HG03354 (cell line): ENCODE data around the gene LRRIQ1.
"Not testable (repeated sequence)": the region's sequence is repeated elsewhere in the genome, so short reads cannot be mapped to it uniquely, and the experiment has no call there.

ENCODE experiments used
- ATAC-seq: cut with Tn5 transposase; IDR thresholded peaks from one replicate; pipeline ENCODE4 v1.9.1; 2021; ENCODE audit warnings: mild to moderate bottlenecking; ENCODE audit not compliant: unreplicated experiment, poor library complexity, severe bottlenecking

LRRIQ1 gene, protein sequence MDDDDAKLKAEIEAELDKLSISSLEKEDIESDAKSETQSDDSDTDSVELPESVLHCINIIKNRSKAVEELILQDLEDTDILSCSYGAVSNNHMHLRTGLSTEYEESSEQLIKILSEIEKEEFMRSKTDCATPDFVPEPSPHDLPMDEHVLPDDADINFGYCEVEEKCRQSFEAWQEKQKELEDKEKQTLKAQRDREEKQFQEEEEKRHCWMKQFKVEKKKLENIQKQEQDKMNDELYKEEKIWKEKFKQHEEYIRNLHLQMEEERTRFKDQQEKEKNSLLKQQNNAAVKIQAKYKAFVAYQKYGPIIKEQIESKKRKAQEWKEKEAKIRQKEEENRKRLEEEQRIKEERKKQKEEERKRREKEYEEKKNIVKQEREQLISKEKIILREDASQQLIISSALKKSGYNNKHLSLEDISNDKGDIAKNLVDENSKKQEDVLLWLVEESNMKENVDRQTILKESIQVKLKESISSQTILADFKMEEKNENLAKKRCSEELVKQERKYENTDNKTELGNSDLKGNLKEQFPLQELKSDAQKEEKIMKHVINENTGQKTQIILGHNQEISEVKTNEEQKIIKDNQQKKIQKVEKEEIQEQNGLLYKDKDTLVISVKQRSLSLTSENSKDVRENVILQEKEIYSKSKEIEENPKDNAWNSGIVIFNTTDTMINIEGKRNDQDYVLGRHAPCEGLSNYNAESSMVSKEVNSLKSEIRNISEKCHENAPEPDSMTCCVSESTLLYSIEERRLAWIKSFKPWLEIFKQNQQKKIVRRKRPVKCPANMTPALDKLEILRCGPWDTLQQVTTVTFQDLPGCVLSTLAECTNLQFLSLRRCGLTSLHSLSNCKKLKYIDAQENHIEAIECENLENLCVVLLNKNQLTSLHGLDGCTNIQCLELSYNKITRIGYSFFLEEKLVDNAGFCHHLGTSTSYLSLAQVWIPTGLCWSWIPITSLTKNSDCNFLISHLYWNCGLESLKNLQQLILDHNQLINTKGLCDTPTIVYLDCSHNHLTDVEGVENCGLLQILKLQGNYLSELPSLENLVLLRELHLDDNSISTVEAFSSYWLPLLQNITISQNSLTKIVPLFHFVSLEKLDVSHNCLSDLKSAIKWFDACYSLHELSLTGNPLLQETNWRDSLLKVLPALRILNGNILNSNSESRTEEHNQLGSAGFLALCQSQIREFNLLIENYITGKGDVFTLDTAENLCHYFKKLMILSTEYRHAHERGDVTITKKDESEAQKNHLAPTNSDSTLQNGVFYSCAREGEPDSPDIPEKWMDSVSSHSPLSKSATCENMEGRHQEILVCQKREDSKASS (N-terminal part only)

DNA sequence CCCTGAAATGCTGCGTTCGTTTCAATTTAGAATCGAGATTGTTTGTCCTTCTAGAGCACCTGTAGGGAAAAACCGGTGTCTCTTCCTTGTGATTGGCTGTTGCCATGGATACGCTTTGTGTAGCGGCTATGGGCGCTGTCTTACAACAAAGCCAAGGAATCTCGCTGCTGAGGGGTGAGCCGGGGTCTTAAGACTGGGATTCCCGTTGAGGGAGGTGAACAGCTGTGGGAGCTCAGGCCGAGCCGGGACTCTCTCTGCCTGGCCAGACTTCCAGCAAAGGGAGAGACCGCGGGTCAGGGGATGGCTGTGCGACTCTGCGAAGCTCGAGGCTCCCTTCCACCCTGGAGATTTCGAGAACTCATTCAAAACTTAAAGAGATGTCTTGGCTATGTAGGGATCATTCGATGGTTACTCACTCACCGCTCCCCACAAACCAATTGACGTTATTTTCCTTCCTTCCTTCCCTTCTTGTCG is at the start of gene LRRIQ1, which contains the start of gene TSPAN19:
Gene LRRIQ1 (plus strand): TSS at position 118 of the 474 bp plus-strand sequence. CDS start 1,826 bp downstream, outside the sequence.
Gene TSPAN19 (minus strand): TSS at position 44 of the 474 bp plus-strand sequence. CDS start 6,331 bp downstream, outside the sequence.
- peak; percentile 92 for ATAC-seq

GRCh38 chr12:84986586-84986985 is 49.6 kb upstream of the LRRIQ1 start:
- no peak for ATAC-seq

- ATAC-seq: no peak
Observed at GRCh38 chr12:84994426-84994825, 41.7 kb upstream of the LRRIQ1 start.

DNA sequence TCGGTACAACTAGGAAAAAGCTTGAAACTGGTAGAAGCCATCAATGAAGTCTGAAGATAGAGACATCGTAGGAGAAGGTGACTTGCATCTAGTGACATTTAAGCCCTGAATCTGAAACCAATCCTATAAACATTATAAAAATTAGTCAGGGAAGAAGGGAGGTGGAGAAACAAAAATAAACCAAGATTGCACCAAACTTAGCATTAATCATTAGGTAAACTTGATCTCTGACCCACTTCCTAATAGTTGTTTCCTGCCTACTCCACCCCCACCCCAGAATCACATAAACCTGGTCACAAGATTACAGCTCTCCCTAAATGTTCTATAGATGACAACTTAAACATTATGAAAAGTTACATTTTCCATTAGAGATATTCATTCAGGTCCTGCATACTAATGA is 40.5 kb upstream of the LRRIQ1 start:
- no peak for ATAC-seq

GRCh38 chr12:84996759-84997158 is 39.4 kb upstream of the LRRIQ1 start:
- no peak for ATAC-seq

DNA sequence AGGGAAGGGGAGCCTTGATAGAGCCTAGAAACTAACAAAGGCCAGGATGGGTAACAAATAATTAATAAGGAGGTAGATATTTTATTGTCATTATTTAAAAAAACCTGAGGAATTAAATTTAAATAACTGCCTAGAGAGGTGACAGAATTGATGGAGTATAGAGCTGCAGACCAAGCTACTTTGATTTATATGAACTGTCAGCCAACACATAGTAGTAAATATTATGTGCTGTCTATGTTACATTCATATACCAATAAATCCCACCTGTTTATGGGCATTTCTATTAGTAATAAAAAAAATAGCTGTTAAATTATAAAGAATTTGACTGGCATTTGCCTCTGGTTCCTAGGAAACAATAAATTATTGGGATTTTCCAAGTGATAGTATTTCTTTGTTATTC is 37.8 kb upstream of the LRRIQ1 start:
- no peak for ATAC-seq

GRCh38 chr12:85000729-85001128 is 35.4 kb upstream of the LRRIQ1 start:
- no peak for ATAC-seq

GRCh38 chr12:85002778-85003296 is 33.3 kb upstream of the LRRIQ1 start:
- no peak for ATAC-seq

- no peak for ATAC-seq
Observed at GRCh38 chr12:85004204-85004603, 31.9 kb upstream of the LRRIQ1 start.

DNA sequence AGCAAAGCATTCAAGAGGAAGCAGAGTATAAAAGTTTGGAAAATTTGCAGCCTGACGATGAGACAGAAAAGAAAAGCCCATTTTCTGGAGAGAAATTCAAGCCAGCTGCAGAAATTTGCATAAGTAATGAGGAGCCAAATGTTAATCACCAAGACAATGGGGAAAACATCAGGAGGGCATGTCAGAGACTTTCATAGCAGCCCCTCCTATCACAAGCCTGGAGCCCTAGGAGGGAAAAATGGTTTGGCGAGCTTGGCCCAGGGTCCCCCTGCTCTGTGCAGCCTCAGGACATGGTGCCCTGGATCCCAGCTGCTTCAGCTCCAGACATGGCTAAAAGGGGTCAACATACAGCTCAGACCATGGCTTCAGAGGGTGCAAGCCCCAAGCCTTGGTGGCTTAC is 31.1 kb upstream of the LRRIQ1 start:
- not testable (repeated sequence) for ATAC-seq

GRCh38 chr12:85005615-85006014 is 30.5 kb upstream of the LRRIQ1 start:
- no peak for ATAC-seq

GRCh38 chr12:85006206-85006605 is 29.9 kb upstream of the LRRIQ1 start:
- ATAC-seq: no peak

DNA sequence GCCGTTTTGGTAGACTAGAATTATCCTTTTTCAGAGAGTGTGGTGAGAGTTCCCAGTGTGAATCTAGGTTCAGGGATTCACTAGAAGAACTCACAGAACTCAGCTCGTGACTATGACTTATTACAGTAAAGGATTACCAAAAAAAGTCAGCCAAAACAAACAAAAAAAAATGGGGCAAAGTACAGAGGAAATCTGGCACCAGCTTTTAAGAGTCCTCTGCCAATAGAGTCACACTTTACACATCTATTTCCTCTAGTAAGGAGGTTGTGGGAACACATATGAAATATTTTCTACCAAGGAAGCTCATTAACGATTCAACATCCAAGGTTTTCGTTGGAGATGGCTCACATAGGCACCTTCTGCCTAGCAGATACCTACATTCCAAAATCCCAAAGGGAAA is 28.3 kb upstream of the LRRIQ1 start:
- no peak for ATAC-seq

DNA sequence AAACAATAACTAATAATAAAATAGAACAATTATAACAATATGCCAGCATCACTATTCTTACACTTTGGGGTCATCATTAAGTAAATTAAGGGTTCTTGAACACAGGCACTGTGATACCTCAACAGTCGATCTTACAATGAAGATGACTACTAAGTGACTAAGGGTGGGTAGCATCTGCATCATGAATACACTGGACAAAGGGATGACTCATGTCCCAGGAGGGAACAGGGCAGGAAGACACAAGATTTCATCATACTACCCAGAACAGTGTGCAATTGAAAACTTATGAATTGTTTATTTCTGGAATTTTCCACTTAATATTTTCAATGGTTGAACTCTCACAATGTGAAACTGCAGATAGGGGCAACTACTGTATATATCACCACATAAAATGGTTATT is 19.7 kb upstream of the LRRIQ1 start:
- ATAC-seq: no peak

DNA sequence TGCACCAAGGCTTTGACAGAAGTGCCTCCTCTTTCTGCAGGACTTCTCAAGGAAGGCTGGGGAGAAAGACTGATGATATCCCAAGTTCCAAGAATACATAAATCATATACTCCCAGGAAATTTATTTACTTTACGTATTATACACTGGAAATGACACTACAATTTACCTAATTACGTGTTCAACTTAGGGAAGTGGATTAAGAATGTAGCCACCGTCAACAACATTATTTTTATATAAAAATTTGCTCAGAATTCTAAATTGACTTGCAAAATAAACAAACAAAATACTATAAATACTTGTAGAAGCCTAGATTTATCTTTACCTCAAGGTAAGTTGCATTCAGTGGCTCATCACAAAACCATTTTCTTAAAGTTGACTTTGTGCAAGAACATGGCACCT is 19.0 kb upstream of the LRRIQ1 start:
- no peak for ATAC-seq

DNA sequence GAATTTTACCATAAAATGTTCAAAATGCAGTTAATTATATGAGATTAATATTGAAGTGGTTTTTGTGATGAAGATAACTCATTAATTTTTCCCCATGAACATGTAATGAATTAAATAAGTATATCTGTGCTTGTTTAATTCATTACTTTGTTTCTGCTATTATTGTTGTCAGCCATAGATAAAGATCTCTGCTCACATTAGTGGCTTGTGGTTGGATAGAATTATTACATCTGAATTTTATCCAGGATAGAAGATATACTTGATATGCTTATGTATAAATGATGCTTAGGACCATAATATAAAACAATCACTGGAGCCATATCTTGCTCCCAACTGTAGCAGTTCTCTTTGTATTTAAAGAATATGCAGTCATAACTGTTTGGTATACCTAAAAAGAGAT is 18.5 kb upstream of the LRRIQ1 start:
- no peak for ATAC-seq

GRCh38 chr12:85018098-85018497 is 18.1 kb upstream of the LRRIQ1 start:
- ATAC-seq: no peak

- ATAC-seq: peak; percentile 47
Observed at GRCh38 chr12:85029456-85029855, 6.7 kb upstream of the LRRIQ1 start.

- peak; percentile 59 for ATAC-seq
Observed at GRCh38 chr12:85036733-85037132, 582 bp downstream of the LRRIQ1 start.
